ENCODE measurements around the gene MDC1. TPM values are rescaled to one million over a fixed set of nuclear protein-coding genes. Genes with fewer than 3 reads are reported as not detected.
A peak's percentile ranks its signal among the peaks of the same experiment; 100 is the strongest.
"Not testable (repeated sequence)": the region's sequence is repeated elsewhere in the genome, so short reads cannot be mapped to it uniquely, and the experiment has no call there.

MDC1 gene
- total and polyA plus RNA-seq, 2 donors from 2014 or later, result 9.5 to 47.9 TPM

- no peaks in the 10 kb centered on the region for H3K9me3 ChIP-seq (ENCODE audit: control insufficient read depth in 2 of 3, insufficient read depth in 1 of 3, low read length in 3 of 3)
- no peaks in the 10 kb centered on the region for H3K27me3 ChIP-seq (ENCODE audit: control insufficient read depth, insufficient read depth, low read length)
- FAIRE-seq (no peak), DNase-seq (no peak)
- TF ChIP-seq CTCF (IDR thresholded peaks at IDR 0.05; ENCODE audit: borderline replicate concordance, extremely low read depth, insufficient read depth), result no peak
- intact Hi-C loops (cut with DNase I), result no loop called here
- H3K4me3 ChIP-seq (ENCODE audit: low read length in 3 of 3), result no peak overlapping the region
- H3K27ac ChIP-seq (ENCODE audit: low read depth in 2 of 2, low read length in 2 of 2), result no peak overlapping the region
- no peaks in the 10 kb centered on the region for H3K4me1 ChIP-seq (ENCODE audit: control insufficient read depth in 2 of 3, insufficient read depth in 2 of 3, low read depth in 1 of 3, low read length in 3 of 3)
- H3K36me3 ChIP-seq (ENCODE audit: control insufficient read depth in 2 of 3, insufficient read depth in 3 of 3, low read length in 3 of 3), result peaks cover 9 to 61% (median 40%) of the 10 kb centered on the region in 3 donors
- H3K9ac ChIP-seq (ENCODE audit: low read length in 3 of 3), result no peak overlapping the region
Observed at GRCh38 chr6:30664994-30665767, 51.9 kb downstream of the MDC1 start.

- intact Hi-C loops (cut with DNase I); DNase-seq: not testable (repeated sequence)
Observed at GRCh38 chr6:30657922-30658321, 59.2 kb downstream of the MDC1 start.

GRCh38 chr6:30657454-30657853 is 59.6 kb downstream of the MDC1 start:
- no peak for TF ChIP-seq CTCF (IDR thresholded peaks at IDR 0.05; ENCODE audit: borderline replicate concordance, extremely low read depth, insufficient read depth)
- Histone ChIP-seq H3K27ac (ENCODE audit: low read depth in 2 of 2, low read length in 2 of 2) (no peak overlapping the region), H3K9me3 (ENCODE audit: control insufficient read depth in 2 of 3, insufficient read depth in 1 of 3, low read length in 3 of 3) (no peaks in the 10 kb centered on the region), H3K4me3 (ENCODE audit: low read length in 3 of 3) (no peak overlapping the region), H3K9ac (ENCODE audit: low read length in 3 of 3) (no peak overlapping the region), H3K4me1 (ENCODE audit: control insufficient read depth in 2 of 3, insufficient read depth in 2 of 3, low read depth in 1 of 3, low read length in 3 of 3) (no peaks in the 10 kb centered on the region), H3K27me3 (ENCODE audit: control insufficient read depth, insufficient read depth, low read length) (no peaks in the 10 kb centered on the region), H3K36me3 (ENCODE audit: control insufficient read depth in 2 of 3, insufficient read depth in 3 of 3, low read length in 3 of 3) (peaks cover 15 to 73% (median 61%) of the 10 kb centered on the region in 3 donors)
- intact Hi-C loops (cut with DNase I), result no loop called here
- DNase-seq (peak in 3 of 5 donors; percentile 62 to 80 (median 75)), FAIRE-seq (no peak)

More at GRCh38 chr6:30657922-30658321, 59.2 kb downstream of the MDC1 start:
- not testable (repeated sequence) for H3K9me3 ChIP-seq (ENCODE audit: control insufficient read depth in 2 of 3, insufficient read depth in 1 of 3, low read length in 3 of 3); H3K27ac ChIP-seq (ENCODE audit: low read depth in 2 of 2, low read length in 2 of 2); H3K4me3 ChIP-seq (ENCODE audit: low read length in 3 of 3); H3K4me1 ChIP-seq (ENCODE audit: control insufficient read depth in 2 of 3, insufficient read depth in 2 of 3, low read depth in 1 of 3, low read length in 3 of 3); FAIRE-seq; H3K27me3 ChIP-seq (ENCODE audit: control insufficient read depth, insufficient read depth, low read length); H3K9ac ChIP-seq (ENCODE audit: low read length in 3 of 3)
- H3K36me3 ChIP-seq (ENCODE audit: control insufficient read depth in 2 of 3, insufficient read depth in 3 of 3, low read length in 3 of 3), result peaks cover 15 to 74% (median 61%) of the 10 kb centered on the region in 3 donors

GRCh38 chr6:30656513-30656912 is 60.6 kb downstream of the MDC1 start:
- TF ChIP-seq CTCF (IDR thresholded peaks at IDR 0.05; ENCODE audit: borderline replicate concordance, extremely low read depth, insufficient read depth), result no peak
- Histone ChIP-seq H3K9me3 (ENCODE audit: control insufficient read depth in 2 of 3, insufficient read depth in 1 of 3, low read length in 3 of 3) (no peaks in the 10 kb centered on the region), H3K4me3 (ENCODE audit: low read length in 3 of 3) (no peak overlapping the region), H3K36me3 (ENCODE audit: control insufficient read depth in 2 of 3, insufficient read depth in 3 of 3, low read length in 3 of 3) (peaks cover 13 to 73% (median 59%) of the 10 kb centered on the region in 3 donors), H3K4me1 (ENCODE audit: control insufficient read depth in 2 of 3, insufficient read depth in 2 of 3, low read depth in 1 of 3, low read length in 3 of 3) (no peaks in the 10 kb centered on the region), H3K27ac (ENCODE audit: low read depth in 2 of 2, low read length in 2 of 2) (no peak overlapping the region), H3K9ac (ENCODE audit: low read length in 3 of 3) (no peak overlapping the region), H3K27me3 (ENCODE audit: control insufficient read depth, insufficient read depth, low read length) (no peaks in the 10 kb centered on the region)
- DNase-seq (no peak), FAIRE-seq (no peak)
- intact Hi-C loops (cut with DNase I), result no loop called here

Data from kidney (tissue), 14 donors.